Right ventricle myocardium superior (tissue), 1 donor: ENCODE measurements around the gene YARS1. TPM values are rescaled to one million over a fixed set of nuclear protein-coding genes. Genes with fewer than 3 reads are reported as not detected.

Experiments used
- ATAC-seq: fragments of 200-7000 bp; cut with Tn5 transposase; one replicate; pipeline ENCODE4 v1.9.1; 2020; ENCODE audit warnings: mild to moderate bottlenecking; ENCODE audit not compliant: poor library complexity
- DNase-seq: peaks from one replicate; pipeline ENCODE4 v3.0.0-alpha.2; 2020
- intact Hi-C: fragments of 100-400 bp; cut with DNase I; formaldehyde crosslinking; loops from one replicate; pipeline ENCODE4 v1.11.2; 2022
- total RNA-seq: library from RNA; stranded (reverse); fragmentation: NEBNext Ultra II Directional; extraction: Animal tissue kit (Norgen Biotek cat#: 25700); gene quantifications from one replicate; pipeline ENCODE4 v1.2.1, GENCODE V29; 2021
- donor health status: DM: no; HTN: yes; CAD: no; lungs with severe emphysema.

The YARS1 gene
- total RNA-seq, 1 donor from 2014 or later, result 34.1 TPM

DNA sequence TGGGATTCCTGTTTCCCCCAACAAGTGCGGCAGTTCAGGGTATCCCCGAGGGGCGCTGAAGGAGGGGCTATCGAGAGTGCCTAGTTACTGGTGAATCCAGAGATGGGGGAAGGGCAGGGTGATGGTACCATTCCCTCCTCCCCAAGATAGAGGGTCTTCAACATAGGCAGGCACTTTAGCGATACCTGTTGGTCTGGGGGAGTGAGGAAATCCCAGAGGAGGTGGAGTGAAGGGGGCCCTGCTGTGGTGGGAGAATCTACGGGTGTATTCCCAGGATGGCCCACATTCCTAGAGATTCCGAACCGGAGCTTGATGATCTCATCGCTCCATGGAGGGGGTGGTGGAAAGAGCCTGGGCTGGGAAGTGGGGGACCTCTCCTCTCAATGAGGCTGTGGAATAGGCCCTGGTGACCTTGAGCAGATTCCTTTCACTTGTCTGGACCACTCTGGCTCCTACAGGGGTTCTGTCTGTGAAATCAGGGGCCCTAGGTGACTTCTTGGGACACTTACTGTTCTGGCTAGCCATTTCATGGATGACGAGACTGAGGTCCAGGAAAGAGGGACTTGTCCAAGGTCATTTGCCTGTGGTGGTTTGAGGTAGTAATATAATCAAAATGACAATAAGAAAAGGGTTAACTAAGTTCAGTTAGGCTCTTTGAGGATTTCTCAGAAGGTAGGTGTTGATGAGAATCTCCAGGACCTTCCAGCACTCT, 61.9 kb downstream of the YARS1 start:
- intact Hi-C loops, result no loop called here
- ATAC-seq (no peak), DNase-seq (no peak)

DNA sequence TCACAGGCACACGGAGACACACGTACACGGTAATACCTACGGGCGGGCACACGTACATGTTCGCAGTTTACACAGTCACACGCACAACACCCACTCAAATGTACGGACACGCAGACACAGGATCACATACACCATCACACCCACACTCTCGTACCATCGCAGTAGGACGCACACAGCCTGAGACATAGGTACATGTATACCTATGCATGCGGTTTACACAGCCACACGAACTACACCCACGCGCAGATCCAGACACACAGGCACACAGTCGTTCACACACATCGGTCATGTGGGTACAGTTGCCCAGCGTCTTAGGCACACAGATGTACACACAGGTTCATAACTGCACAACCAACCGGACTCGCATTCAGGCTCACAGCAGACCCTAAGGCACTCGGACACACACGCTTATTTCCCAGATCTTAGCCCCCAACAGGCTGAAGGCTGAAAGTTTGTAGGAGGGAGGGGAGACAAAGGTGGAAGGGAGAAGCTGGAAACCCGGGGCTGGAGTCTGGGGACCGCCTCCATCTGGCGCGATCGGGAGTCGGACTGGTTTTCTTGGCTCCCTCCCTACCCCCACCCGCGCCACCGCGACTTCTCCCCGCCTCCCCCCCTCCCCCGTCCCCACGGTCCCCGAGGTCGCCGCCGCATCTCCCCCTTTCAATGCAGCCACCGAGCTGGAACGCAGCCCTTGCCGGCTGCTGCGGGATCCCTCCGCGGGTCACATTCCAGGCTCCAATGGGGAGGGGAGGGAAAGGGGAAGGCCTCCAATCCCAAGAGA, 62.7 kb downstream of the YARS1 start:
- intact Hi-C loops, result no loop called here
- no peak for DNase-seq
- peak; percentile 30 for ATAC-seq

DNA sequence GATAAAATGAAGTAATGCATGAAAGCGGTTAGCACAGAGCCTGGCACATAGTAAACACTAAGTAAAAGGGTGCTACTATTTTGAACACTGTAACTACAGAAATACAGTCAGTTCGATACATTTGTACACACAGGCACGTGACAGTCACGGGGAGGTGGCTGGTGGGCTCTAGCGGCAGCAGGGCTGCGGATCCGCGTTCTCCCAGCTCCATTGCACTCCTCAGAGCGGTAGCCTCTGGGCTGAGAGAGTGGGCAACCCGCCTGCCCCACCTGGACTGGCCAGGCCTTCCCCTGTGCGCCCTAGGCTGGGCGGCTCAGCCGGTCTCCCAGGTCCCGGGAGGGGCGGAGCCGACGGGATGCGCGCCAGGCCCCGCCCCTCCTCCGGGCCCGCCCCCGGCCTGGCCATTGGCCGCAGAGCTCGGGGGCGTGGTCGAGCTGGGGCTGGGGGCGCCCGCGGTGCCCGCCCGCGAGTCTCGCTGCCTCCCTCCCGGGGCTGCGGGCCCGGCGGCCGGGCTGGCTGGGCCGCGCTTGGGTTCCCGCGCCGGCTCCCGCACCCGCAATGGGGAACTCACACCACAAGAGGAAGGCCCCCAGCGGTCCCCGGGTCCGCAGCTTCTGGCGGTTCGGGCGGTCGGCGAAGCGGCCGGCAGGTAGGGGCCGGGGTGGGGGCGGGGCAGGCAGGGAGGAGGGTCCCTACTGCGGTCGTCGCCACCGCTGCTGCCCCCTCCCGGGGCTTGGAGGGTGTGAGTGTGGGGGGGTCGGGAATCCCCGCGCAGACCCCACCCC, 63.4 kb downstream of the YARS1 start:
- peak; percentile 94 for ATAC-seq
- intact Hi-C loops, result no loop called here
- peak; percentile 73 for DNase-seq

DNA sequence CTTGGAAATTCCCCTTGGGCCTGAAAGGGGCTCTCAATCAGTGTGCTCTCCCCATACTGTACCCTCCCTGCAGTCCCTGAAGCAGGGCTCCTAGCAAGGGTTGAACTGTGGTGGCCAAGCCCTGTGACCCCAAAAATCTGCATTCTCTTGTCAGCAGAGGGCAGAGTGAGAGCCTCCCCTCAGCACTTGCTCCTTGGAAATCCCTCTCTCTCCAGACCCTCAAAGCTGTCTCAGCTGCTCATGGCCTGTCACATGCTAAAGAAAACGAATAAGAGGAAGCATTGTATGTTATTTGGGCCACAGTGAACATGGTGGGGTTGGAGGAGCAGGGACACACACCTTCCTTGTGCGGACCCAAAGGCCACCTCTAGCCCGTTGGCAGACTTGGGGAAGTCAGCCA, 67.4 kb downstream of the YARS1 start:
- intact Hi-C loops, result no loop called here
- DNase-seq (no peak), ATAC-seq (no peak)

DNA sequence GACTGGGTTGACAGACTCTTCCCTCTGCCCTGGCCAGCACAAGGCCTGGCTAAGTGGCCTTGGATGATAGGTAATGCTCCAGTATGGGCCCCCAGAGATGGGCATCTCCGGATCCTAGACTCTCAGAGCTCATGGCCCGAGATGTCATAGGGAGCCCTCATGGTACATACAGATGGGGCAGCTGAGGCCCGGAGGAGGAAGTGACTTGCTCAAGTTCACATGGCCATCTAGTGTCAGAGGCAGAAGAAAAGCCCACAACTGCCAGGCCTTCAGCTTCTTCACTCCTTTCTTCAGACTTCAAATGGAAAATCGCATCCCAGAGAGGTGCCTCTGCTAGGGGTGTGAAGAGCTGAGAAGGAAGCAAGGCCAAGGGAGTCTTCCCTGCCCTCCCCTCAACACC, 67.8 kb downstream of the YARS1 start:
- intact Hi-C loops, result no loop called here
- ATAC-seq (no peak), DNase-seq (no peak)

DNA sequence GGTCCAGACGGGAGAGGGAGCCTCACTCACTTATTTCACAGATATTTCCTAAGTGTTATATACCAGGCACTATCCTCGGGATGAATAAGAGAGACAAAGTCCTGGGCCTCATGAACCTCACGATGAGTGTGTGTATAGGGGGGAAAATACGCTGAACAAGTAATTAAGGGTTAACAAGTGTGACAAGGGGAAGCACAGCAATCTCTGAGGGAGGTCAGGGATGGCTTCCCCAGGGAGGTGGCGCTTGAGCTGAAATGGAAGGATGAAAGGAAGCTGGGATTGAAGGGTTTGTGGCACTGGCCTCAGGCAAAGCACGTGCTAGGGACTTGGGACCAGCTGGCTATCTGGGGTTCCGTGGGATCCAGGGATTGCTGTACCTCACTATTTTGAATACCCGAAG, 68.2 kb downstream of the YARS1 start:
- intact Hi-C loops, result no loop called here
- ATAC-seq (no peak), DNase-seq (no peak)

DNA sequence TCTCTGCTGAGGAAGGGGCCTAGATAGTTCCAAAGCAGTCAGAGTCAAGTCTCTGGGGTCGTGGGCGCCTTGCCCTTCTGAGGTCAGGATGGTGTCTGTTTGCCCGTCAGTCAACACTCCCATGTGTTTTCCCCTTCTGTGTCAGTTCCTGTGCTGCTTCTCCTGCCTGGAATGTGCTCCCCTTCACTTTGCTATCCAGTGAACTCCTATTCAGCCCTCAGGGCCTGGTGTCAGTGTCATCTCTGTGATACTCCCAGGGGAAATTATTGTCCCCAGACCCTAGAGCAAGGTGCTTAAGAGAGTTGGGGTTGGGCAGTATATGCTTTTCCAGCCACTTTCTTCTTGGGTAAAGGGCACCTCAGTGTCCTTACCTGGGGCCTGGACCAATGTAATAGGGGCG, 68.8 kb downstream of the YARS1 start:
- intact Hi-C loops, result no loop called here
- ATAC-seq (no peak), DNase-seq (no peak)

DNA sequence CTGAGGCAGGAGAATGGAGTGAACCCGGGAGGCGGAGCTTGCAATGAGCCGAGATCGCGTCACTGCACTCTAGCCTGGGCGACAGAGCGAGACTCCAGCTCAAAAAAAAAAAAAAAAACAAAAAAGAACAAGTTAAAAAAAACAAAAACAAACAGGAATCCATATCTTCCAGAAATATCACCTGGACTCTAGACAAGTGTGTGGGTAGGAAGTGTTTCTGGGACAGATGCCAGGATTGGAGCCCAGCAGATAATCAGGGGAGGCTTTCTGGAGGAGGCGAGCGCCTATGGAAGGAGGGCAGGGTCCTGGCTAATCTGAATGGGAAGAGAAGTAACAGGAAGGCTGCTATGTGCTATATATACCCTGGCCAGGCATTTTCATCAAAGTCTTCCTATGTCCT, 71.0 kb downstream of the YARS1 start:
- intact Hi-C loops, result no loop called here
- DNase-seq, result no peak
- no peak for ATAC-seq

DNA sequence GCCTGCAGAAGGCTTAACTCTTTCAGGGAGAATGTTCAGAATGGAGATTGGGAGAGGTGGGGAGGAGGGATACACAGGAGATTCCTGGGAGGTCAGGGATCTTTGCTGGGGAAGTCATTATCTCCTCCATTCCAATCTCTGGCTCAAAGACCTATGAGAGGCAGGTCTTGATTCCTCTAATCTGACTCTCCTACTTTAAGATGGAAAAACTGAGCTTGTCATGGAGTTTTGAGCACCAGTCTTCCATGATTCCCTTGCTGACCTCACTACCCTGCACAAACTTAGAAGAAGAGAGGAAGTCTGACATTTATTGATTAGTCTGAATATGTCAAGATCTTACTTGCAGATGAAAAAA, 73.1 kb downstream of the YARS1 start:
- ATAC-seq, result no peak
- intact Hi-C loops, result no loop called here

DNA sequence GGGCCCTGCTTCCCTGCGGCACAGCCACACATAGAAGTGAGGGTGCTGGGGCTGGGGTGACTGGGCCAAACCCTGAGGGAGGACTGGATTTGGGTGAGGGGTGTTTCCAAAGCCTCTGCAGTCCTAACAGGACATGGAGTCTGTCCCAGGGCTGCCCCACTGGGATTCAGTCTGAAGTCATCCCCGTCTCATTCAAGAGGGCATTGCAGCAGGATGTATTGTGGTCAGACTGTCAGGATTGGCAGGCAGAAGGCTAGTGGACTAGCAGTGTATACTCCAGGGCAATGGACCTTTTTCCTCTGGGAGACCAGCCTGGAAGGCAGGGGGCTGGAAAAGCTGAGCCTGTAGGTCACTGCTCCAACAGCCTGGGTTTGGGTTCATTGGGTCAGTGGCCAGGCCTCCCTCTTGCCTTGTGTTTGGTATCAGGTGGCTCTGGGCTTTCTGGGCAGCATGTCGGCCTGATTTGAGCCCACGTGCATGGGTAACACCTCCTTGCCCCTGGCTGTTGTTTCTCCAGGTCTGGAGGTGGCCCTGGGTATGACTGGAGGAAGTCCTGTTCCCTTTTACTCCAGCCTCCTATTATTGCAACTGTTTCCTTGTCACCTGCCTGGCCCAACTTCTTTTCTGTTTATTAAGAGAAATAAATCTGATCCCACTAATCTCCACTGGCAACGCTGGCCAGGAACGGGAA, 73.6 kb downstream of the YARS1 start:
- intact Hi-C loops, result no loop called here
- no peak for ATAC-seq
- no peak for DNase-seq

More for the DNA sequence above, 73.1 kb downstream of the YARS1 start:
- no peak for DNase-seq

DNA sequence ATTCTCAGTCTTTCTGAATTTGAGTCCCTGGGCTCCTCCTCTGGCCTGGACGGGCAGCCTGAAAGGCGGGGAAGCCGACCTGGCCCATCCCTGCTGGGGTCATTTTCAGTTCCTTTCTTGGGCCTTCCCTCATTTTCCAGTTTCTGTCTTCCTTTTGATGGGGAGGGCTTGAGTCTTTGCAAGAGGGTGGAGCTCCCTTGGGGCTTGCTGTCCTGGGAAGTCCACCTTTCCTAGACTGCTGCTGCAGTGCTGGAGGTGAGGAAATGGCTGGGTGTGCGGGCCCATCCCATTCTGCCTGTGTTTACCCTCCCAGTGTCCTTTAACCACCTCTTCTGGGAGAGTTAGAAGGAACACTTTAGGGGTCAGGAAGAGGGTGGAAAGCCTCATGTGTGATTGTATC, 74.2 kb downstream of the YARS1 start:
- DNase-seq (no peak), ATAC-seq (peak; percentile 3)
- intact Hi-C loops, result no loop called here

DNA sequence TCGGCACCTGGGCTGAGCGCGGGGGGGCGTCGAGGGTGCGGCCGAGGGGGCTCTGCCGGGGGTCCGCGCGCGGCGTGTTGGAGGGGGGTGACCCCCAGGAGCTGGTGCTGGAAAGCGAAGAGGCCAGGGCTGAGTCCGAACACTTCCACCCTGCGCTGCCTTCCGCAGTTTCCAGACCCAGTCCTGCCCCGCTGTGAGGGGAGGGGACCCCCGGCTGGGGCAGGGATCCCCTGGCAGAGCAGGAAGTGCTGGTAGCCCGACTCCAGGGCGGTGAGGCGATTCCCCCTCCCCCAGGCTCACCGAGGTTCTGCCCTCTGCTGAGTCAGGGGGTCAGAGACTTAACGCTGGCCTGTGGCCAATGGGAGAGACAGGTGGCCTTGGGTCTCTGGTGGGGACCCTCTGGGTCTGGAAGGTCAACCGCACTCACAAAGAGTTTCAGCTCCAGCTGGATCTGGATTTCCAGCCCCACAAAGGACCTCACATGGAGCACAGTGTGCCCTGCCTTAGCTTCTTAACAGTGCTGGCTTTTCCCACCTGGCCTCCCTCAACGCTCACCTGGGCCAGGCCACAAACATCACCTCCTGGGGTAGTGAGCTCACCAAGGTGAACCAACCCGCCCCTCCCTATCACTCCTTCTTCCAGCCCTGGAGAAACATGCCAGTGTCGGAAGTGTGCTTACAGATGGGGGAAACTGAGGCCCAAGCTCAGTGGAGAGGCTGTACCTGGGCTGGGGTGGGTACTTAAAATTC, 74.8 kb downstream of the YARS1 start:
- intact Hi-C loops, result no loop called here
- DNase-seq, result no peak
- ATAC-seq, result peak; percentile 17

DNA sequence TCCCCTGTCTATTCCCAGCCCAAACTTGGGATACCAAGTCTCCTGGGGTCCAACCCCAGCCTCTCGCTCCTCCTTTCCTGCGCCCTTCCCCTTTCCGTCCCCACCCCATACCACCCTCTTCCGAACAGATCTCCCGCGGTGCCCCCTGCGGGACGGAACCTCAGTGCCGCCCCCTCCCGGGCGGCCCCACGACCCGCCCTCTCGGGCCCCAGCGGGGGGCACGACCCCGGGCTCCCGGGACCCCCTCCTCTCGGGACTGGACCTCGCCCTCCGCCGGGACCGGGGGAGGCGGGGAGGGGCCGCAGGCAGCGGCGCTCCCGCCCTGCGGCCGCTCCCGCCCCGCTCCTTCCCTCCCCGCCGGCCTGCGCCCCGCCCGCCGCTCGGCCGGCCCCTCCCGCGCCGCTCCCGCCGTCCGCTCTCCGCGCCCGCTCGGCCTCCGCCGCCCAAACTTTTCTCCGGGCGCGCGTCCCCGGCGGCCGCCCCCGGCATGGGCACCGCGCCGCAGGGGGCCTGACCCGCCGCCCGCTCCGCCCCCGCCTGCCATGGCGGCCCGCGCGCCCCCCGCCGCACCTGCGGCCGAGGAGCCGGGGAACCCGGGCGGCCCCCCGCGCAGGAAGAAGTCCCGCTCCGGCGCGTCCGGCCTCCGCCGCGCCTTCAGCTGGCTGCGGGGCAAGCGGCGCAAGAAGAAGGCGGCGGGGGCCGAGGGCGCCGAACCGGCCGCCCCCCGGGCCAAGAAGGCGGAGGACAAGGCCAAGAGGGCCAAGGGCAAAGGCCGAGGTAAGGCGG, 75.6 kb downstream of the YARS1 start:
- intact Hi-C loops, result no loop called here
- ATAC-seq, result peak; percentile 77
- no peak for DNase-seq

DNA sequence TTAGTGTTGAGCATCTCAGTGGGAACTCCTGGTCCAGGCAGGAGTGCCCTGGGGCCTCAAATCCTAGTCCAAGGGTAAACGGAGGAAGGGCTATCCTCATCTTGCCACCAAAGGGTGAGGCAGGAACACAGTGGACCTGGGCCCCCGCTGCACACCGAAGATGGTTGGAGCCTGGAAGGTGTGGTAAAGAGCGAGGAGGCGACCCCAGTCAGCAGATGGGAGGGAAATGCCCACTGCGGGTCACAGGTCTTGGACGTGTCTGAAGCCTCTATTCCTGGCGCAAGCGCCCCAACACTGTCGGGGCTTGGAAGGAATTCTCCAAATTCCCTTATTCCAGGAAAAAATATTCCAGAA, 76.1 kb downstream of the YARS1 start:
- ATAC-seq, result peak; percentile 6
- DNase-seq, result no peak
- intact Hi-C loops, result no loop called here

DNA sequence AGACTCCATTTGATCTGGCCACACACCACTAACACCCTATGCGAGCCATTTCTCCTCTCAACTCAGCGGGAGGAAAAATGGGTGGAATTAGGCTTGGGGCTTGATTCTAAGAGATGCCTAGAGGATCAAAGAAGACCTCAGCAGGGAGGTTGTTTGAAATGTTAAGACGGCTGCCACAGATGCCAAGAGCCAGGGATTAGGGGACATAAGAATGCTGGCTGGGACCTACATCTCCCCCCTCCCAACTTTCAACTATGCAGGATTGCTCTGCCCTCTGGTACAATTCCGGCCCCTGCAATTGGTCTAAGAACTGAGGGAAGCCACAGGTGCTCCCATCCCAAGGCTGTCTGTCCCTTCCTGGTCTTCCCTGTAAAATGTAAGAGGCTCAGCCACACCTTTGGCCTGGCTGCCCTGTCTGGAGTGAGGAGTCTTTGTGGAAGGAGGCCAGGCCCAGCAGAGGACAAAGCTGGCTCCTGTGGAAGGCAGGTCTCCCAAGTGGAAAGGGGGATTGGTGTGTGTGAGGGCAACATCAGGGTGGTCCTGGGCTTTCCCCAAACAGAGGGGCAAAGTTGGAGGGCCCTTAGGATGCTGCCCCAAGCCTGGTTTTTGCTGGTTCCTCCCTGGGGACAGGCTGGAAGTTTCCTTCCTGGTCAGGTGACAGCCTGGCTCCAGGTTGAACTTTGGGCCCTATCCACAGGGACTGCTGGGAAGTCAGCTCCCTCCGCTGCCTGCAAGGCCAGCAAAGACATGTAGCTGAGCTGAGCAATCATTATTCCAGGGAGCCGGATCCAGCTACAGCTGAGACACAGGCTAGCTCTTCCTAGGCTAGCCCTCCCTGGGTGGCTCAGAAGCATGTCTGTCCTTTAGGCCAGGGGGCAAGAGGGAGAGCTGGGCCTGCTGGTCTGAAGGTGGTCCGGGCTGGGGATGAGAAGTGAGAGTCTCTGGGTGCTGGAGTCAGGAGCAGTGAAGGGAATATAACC, 80.1 kb downstream of the YARS1 start:
- DNase-seq, result no peak
- no peak for ATAC-seq
- intact Hi-C loops, result no loop called here

DNA sequence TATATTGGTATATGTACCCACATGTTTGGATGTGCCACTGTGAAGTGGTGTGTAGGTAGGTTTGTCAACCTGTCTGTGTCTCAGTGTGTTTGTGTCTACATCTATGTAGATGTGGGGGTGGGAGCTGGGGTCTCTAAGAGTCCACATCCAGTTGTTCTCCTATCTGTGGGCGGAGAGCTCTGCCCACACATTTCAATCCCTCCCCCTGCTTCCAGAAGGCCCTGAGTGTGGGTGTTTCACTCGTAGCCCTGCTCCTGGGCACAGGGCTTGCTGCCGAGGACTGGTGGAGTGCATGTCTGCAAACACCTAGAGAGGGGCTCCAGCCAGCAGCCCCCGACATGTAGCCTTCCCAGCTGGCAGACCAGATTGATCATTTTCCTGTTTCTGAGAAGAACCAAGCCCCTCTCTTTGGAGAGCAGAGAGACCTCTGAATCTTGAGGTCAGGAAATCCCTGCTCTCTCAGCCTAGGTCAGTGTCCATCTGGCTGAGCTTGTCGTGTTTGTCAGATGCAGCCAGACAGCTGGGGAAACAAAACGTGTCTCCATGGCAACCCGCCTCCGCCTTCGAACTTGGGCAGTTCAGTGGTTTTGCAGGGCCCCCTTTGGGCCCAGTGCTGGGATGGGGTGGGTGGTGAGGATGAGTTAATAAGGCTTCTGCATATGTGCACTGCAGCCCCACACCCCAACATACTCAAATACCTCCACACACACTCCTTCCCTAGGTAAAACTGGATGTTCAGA, 83.4 kb downstream of the YARS1 start:
- DNase-seq, result no peak
- intact Hi-C loops, result no loop called here
- no peak for ATAC-seq
